Activated B cell treated with CpG ODN at 0.5 μM for 24 hours (primary cell): ENCODE data around the gene SLC39A13. TPM values are rescaled to one million over a fixed set of nuclear protein-coding genes. Genes with fewer than 3 reads are reported as not detected.

ENCODE experiments used
- ATAC-seq: fragments of 200-7000 bp; cut with Tn5 transposase; one replicate; pipeline ENCODE4 v1.10.0; 2021; ENCODE audit warnings: low read depth, mild to moderate bottlenecking, moderate library complexity
- CTCF ChIA-PET: fragments of 350-600 bp; sonication (Branson Sonifier 250); formaldehyde crosslinking; loops from one replicate; lab custom pipeline; 2021; ENCODE audit warnings: antibody characterized with exemption; lab: Charles Lee
- POLR2A ChIA-PET: fragments of 350-600 bp; sonication (Branson Sonifier 250); formaldehyde crosslinking; loops from one replicate; lab custom pipeline; 2021; ENCODE audit warnings: antibody characterized with exemption; lab: Charles Lee
- DNase-seq: peaks from one replicate; pipeline ENCODE4 v3.0.0; 2022
- H3K27ac Mint-ChIP-seq: one replicate; pipeline ENCODE4 v1.8.0; 2020; ENCODE audit warnings: mixed read lengths
- H3K27me3 Mint-ChIP-seq: one replicate; pipeline ENCODE4 v1.8.0; 2021; ENCODE audit warnings: mixed read lengths
- H3K36me3 Mint-ChIP-seq: one replicate; pipeline ENCODE4 v1.8.0; 2021; ENCODE audit warnings: low read depth, mixed read lengths
- H3K4me1 Mint-ChIP-seq: one replicate; pipeline ENCODE4 v1.8.0; 2021; ENCODE audit warnings: mixed read lengths
- H3K4me3 Mint-ChIP-seq: one replicate; pipeline ENCODE4 v1.8.0; 2020; ENCODE audit warnings: mild to moderate bottlenecking, mixed read lengths
- H3K9me3 Mint-ChIP-seq: one replicate; pipeline ENCODE4 v1.8.0; 2020; ENCODE audit warnings: mixed read lengths
- intact Hi-C: fragments of 100-400 bp; cut with micrococcal nuclease; formaldehyde crosslinking; loops from one replicate; pipeline ENCODE4 v1.15.1; 2024
- total RNA-seq: library from RNA; stranded (reverse); gene quantifications from 2 replicates; pipeline ENCODE4 v1.2.3, GENCODE V29; 2022
- TF ChIP-seq, protein P1 (sequence below): fragments of 200-600 bp; IDR thresholded peaks from one replicate; pipeline ENCODE4 v1.8.0; 2022; ENCODE audit warnings: antibody characterized with exemption, mild to moderate bottlenecking

The SLC39A13 gene
- total RNA-seq, 1 donor from 2014 or later, result 27.5 TPM

DNA sequence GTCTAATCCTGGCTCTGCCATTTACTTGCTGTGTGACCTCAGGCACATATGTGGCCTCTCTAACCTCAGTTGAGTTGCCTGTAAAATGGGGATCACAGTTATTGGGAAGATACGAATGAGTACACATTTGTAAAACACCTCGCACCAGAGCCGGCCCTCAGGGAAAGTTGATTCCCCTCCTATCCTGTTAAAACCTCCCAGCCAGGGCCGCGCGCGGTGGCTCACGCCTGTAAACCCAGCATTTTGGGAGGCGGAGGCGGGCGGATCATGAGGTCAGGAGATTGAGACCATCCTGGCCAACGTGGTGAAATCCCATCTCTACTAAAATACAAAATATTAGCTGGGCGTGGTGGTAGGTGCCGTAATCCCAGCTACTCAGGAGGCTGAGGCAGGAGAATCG, 48.0 kb upstream of the SLC39A13 start:
- peaks cover 24% of the 10 kb centered on the region for H3K36me3 Mint-ChIP-seq
- ChIA-PET CTCF (interaction anchor here (1.1 to 2.0 kb wide), 2 partner anchors 13 kb away, joined by 5 to 6 read pairs; no protein-coding TSS in a partner anchor), POLR2A (interaction anchor here (0.6 kb wide), 1 partner anchor 13 kb away, joined by 5 read pairs; no protein-coding TSS in a partner anchor)
- H3K27me3 Mint-ChIP-seq, result no peaks in the 10 kb centered on the region
- TF ChIP-seq, protein P1, sequence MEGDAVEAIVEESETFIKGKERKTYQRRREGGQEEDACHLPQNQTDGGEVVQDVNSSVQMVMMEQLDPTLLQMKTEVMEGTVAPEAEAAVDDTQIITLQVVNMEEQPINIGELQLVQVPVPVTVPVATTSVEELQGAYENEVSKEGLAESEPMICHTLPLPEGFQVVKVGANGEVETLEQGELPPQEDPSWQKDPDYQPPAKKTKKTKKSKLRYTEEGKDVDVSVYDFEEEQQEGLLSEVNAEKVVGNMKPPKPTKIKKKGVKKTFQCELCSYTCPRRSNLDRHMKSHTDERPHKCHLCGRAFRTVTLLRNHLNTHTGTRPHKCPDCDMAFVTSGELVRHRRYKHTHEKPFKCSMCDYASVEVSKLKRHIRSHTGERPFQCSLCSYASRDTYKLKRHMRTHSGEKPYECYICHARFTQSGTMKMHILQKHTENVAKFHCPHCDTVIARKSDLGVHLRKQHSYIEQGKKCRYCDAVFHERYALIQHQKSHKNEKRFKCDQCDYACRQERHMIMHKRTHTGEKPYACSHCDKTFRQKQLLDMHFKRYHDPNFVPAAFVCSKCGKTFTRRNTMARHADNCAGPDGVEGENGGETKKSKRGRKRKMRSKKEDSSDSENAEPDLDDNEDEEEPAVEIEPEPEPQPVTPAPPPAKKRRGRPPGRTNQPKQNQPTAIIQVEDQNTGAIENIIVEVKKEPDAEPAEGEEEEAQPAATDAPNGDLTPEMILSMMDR, result no peak
- no peak overlapping the region for H3K4me3 Mint-ChIP-seq
- ATAC-seq, result no peak
- no peak for DNase-seq
- intact Hi-C loops, result no loop called here
- peaks cover 35% of the 10 kb centered on the region for H3K4me1 Mint-ChIP-seq
- H3K27ac Mint-ChIP-seq, result no peak overlapping the region
- no peaks in the 10 kb centered on the region for H3K9me3 Mint-ChIP-seq

DNA sequence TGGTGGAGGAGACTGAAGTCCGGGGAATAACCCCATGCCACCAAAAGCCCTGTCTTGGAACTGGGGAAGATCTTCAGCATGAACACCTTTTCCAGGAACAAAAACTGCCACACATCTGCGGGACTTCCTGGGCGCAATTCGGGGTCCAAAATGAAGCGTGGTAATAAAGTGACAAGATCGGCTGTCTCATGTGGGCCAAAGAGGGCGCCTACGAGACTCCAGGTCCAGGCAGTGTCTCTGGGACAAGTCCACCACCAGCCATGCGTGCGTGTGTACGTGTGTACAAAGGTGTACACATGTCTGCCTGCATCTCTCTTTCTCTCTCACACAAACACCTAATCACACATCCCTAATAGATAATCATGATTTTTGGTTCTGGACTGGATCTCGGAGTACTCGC, 47.0 kb upstream of the SLC39A13 start:
- intact Hi-C loops, result no loop called here
- TF ChIP-seq, protein P1, result no peak
- Mint-ChIP-seq H3K4me3 (no peak overlapping the region), H3K4me1 (peaks cover 44% of the 10 kb centered on the region), H3K36me3 (peaks cover 31% of the 10 kb centered on the region), H3K27ac (peak overlapping the region; percentile 51), H3K27me3 (no peaks in the 10 kb centered on the region), H3K9me3 (no peaks in the 10 kb centered on the region)
- ATAC-seq, result no peak
- ChIA-PET POLR2A (no interaction called here), CTCF (interaction anchor here (1.3 to 2.0 kb wide), 2 partner anchors 12 to 51 kb away, joined by 3 to 6 read pairs; no protein-coding TSS in a partner anchor)
- DNase-seq, result no peak

DNA sequence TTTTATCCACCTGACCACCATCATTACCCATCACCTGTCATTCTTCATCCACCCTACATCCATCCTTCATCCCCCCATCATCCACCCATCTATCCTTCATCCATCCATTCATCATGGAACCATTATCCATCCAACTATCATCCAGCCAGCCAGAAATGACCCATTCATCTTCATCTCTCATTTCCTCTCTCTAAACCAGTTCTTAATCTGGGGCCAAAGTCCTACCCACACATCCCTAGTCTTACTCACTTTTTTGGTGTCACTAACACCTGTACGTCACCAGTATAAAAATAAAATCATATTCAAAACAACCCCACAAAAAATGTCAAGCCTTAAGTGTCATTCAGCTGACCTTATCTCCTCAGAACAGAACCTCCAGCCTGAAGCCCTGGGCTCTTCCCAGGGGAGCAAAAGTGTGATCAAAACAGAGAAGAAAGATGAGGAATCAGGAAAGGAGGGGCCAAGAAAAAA, 42.3 kb upstream of the SLC39A13 start:
- Mint-ChIP-seq H3K36me3 (peaks cover 58% of the 10 kb centered on the region), H3K4me1 (peaks cover 51% of the 10 kb centered on the region), H3K4me3 (no peak overlapping the region), H3K27ac (peak overlapping the region; percentile 30), H3K9me3 (no peaks in the 10 kb centered on the region), H3K27me3 (no peaks in the 10 kb centered on the region)
- DNase-seq (no peak), ATAC-seq (peak; percentile 34)
- TF ChIP-seq, protein P1, result no peak
- intact Hi-C loops, result no loop called here
- ChIA-PET CTCF (no interaction called here), POLR2A (no interaction called here)

DNA sequence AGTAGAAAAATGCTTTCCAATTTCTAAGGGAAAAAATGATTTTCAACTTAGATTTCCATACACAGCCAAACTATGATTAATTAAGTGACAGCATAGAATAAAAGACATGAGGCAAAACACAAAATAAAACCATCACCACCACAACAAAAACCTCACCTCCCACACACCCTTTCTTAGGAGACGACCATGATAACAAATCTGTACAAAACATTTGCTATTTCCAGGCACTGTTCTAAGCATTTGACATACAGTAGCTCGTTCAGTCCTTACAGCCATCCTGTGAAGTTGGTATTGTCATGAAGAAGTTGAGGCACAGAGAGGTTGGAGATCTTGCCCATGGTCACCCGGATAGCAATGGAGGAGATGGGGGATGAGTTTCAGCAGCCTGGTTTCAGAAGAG, 38.7 kb upstream of the SLC39A13 start:
- ChIA-PET POLR2A (interaction anchor here (0.5 kb wide), 1 partner anchor 54 kb away, joined by 5 read pairs; no protein-coding TSS in a partner anchor), CTCF (interaction anchor here (0.6 kb wide), 1 partner anchor 43 kb away, joined by 5 read pairs; no protein-coding TSS in a partner anchor)
- Mint-ChIP-seq H3K27me3 (no peaks in the 10 kb centered on the region), H3K36me3 (peaks cover 75% of the 10 kb centered on the region), H3K27ac (peak overlapping the region; percentile 73), H3K9me3 (no peaks in the 10 kb centered on the region), H3K4me3 (no peak overlapping the region), H3K4me1 (peaks cover 52% of the 10 kb centered on the region)
- intact Hi-C loops, result no loop called here
- DNase-seq (no peak), ATAC-seq (no peak)
- TF ChIP-seq, protein P1, result no peak

DNA sequence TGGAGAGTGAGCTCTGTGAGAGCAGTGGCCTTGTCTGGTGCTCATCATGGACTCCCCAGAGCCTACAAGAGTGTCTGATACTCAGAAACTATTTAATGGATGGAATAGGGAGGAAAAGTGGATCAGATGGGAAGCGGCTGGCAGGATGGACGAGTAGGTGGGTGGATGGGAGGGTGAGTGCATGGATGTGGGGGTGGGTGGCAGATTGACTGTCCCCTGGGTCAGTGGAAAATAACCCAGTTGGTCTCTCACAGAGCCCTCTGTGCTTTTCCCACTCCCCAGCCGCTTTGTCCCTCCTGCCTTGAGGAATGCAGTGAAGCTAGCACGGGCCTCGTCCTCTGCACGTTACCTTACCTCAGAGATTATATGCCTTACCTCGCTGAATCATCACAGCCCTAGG, 36.0 kb upstream of the SLC39A13 start:
- Mint-ChIP-seq H3K4me3 (no peak overlapping the region), H3K27ac (no peak overlapping the region), H3K27me3 (no peaks in the 10 kb centered on the region), H3K9me3 (no peaks in the 10 kb centered on the region), H3K36me3 (peaks cover 71% of the 10 kb centered on the region), H3K4me1 (peaks cover 58% of the 10 kb centered on the region)
- POLR2A ChIA-PET, result interaction anchor here (2.5 kb wide), 1 partner anchor 19 kb away, joined by 16 read pairs; no protein-coding TSS in a partner anchor
- ATAC-seq (no peak), DNase-seq (no peak)
- TF ChIP-seq, protein P1, result no peak
- CTCF ChIA-PET, result interaction anchor here (0.6 to 4.1 kb wide), 5 partner anchors 27 to 82 kb away, joined by 3 to 67 read pairs (median 22); no protein-coding TSS in a partner anchor
- intact Hi-C loops, result no loop called here
